ENCODE measurements around the gene ATF6.

DNA sequence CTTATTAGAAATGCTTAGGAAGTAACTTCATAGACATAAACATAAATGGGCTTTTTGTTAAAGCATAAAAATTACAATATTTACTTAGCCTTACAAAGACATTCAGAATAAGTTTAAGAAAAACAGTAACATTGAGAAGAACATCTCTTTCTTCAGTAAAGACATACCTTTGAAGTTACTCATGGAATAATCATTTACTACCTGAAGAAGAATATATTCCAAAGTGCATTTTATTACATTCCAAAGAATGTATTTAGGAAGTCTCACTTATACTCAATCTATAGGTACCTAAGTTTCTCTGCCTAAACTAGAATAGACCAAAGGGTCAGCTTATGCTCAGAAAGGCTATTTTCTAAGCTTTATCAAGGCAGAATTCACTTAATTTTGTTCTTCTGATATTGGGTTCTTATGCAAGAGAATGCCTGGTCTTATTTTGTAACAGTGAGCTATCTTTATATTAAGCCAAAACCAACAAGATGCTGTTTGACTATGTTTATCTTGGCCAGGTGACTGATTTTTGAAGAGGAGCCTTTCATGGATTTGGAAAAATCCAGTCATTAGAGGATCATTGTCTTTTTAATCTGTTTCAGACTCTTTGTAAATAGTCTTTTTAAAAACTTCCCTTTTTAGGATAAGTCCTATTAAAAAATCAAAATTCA lies 147.5 kb downstream of the ATF6 start:
- TF ChIP-seq, protein P1, sequence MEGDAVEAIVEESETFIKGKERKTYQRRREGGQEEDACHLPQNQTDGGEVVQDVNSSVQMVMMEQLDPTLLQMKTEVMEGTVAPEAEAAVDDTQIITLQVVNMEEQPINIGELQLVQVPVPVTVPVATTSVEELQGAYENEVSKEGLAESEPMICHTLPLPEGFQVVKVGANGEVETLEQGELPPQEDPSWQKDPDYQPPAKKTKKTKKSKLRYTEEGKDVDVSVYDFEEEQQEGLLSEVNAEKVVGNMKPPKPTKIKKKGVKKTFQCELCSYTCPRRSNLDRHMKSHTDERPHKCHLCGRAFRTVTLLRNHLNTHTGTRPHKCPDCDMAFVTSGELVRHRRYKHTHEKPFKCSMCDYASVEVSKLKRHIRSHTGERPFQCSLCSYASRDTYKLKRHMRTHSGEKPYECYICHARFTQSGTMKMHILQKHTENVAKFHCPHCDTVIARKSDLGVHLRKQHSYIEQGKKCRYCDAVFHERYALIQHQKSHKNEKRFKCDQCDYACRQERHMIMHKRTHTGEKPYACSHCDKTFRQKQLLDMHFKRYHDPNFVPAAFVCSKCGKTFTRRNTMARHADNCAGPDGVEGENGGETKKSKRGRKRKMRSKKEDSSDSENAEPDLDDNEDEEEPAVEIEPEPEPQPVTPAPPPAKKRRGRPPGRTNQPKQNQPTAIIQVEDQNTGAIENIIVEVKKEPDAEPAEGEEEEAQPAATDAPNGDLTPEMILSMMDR (conservative IDR thresholded peaks at IDR 0.05) = no peak
- TF ChIP-seq ZFX (IDR thresholded peaks at IDR 0.05) = no peak

Data from C4-2B (cell line).